ENCODE data around the gene TUBGCP5. TPM values are rescaled to one million over a fixed set of nuclear protein-coding genes. Genes with fewer than 3 reads are reported as not detected.

TUBGCP5 gene
- total RNA-seq, 1 experiment from 2014 or later: 31.8 TPM

- TF ChIP-seq EZH2 (IDR thresholded peaks at IDR 0.05; ENCODE audit: borderline replicate concordance, low read depth, low read length, poor library complexity, severe bottlenecking): no peak
- TF ChIP-seq, protein P1, sequence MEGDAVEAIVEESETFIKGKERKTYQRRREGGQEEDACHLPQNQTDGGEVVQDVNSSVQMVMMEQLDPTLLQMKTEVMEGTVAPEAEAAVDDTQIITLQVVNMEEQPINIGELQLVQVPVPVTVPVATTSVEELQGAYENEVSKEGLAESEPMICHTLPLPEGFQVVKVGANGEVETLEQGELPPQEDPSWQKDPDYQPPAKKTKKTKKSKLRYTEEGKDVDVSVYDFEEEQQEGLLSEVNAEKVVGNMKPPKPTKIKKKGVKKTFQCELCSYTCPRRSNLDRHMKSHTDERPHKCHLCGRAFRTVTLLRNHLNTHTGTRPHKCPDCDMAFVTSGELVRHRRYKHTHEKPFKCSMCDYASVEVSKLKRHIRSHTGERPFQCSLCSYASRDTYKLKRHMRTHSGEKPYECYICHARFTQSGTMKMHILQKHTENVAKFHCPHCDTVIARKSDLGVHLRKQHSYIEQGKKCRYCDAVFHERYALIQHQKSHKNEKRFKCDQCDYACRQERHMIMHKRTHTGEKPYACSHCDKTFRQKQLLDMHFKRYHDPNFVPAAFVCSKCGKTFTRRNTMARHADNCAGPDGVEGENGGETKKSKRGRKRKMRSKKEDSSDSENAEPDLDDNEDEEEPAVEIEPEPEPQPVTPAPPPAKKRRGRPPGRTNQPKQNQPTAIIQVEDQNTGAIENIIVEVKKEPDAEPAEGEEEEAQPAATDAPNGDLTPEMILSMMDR (conservative IDR thresholded peaks at IDR 0.05; ENCODE audit: low read depth, low read length): peak; percentile 88
- peaks cover 5% of the 10 kb centered on the region for H3K4me1 ChIP-seq (ENCODE audit: insufficient read depth, low read length, poor library complexity, severe bottlenecking)
- BruUV-seq (replicated peaks): no TSS peak
- no peaks in the 10 kb centered on the region for H3K9me3 ChIP-seq (ENCODE audit: low read depth, low read length, poor library complexity, severe bottlenecking)
- H3K36me3 ChIP-seq (ENCODE audit: insufficient read depth, low read length, poor library complexity, severe bottlenecking): peaks cover 40% of the 10 kb centered on the region
- ChIA-PET CTCF (interaction anchor here (1.7 kb wide), 1 partner anchor 431 kb away, joined by 6 read pairs; no protein-coding TSS in a partner anchor), POLR2A (ENCODE audit: low non-redundant PET) (no interaction called here)
- peak; percentile 71 for DNase-seq (ENCODE audit: low spot score)
- H3K27me3 ChIP-seq (replicated peaks; ENCODE audit: insufficient read depth, low read depth, low read length, poor library complexity): no peaks in the 10 kb centered on the region
- H3K4me3 ChIP-seq (ENCODE audit: low read depth, low read length, poor library complexity, severe bottlenecking): no peak overlapping the region
- intact Hi-C loops (cut with micrococcal nuclease; ENCODE audit: unreplicated experiment): no loop called here
- no peak overlapping the region for H3K27ac ChIP-seq (ENCODE audit: low read depth, low read length, poor library complexity, severe bottlenecking)
Observed at GRCh38 chr15:23035964-23036566, 3.3 kb downstream of the TUBGCP5 start.

GRCh38 chr15:23033979-23034378 is 5.4 kb downstream of the TUBGCP5 start:
- POLR2A ChIA-PET (ENCODE audit: low non-redundant PET): no interaction called here
- no peaks in the 10 kb centered on the region for H3K27me3 ChIP-seq (replicated peaks; ENCODE audit: insufficient read depth, low read depth, low read length, poor library complexity)
- no peaks in the 10 kb centered on the region for H3K9me3 ChIP-seq (ENCODE audit: low read depth, low read length, poor library complexity, severe bottlenecking)
- peaks cover 5% of the 10 kb centered on the region for H3K4me1 ChIP-seq (ENCODE audit: insufficient read depth, low read length, poor library complexity, severe bottlenecking)
- CTCF ChIA-PET: no interaction called here
- DNase-seq (ENCODE audit: low spot score): no peak
- H3K4me3 ChIP-seq (ENCODE audit: low read depth, low read length, poor library complexity, severe bottlenecking): no peak overlapping the region
- H3K36me3 ChIP-seq (ENCODE audit: insufficient read depth, low read length, poor library complexity, severe bottlenecking): peaks cover 57% of the 10 kb centered on the region
- no peak overlapping the region for H3K27ac ChIP-seq (ENCODE audit: low read depth, low read length, poor library complexity, severe bottlenecking)
- BruUV-seq (replicated peaks): no TSS peak
- no peak for TF ChIP-seq EZH2 (IDR thresholded peaks at IDR 0.05; ENCODE audit: borderline replicate concordance, low read depth, low read length, poor library complexity, severe bottlenecking)
- TF ChIP-seq, protein P1 (conservative IDR thresholded peaks at IDR 0.05; ENCODE audit: low read depth, low read length): no peak
- intact Hi-C loops (cut with micrococcal nuclease; ENCODE audit: unreplicated experiment): no loop called here

DNA sequence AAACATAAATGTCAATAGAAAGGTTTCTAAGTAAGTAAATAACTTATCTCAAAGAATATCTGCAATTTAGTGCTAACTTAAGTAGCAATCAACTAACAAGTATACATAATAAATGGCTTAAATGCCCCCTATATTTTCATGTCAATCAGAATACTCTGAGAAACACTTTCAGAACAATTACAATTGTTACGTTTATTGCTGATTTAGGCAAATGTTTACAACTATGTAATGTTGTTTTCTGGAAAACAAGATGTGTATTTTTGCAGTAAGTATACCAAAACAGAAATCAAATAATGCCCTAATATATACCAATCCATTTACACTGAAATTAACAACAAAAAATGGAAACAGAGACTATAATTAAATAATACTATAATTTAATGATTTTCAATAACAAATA is 13.2 kb downstream of the TUBGCP5 start:
- Histone ChIP-seq H3K27ac (ENCODE audit: low read depth, low read length, poor library complexity, severe bottlenecking) (no peak overlapping the region), H3K4me3 (ENCODE audit: low read depth, low read length, poor library complexity, severe bottlenecking) (no peak overlapping the region), H3K9me3 (ENCODE audit: low read depth, low read length, poor library complexity, severe bottlenecking) (no peaks in the 10 kb centered on the region), H3K4me1 (ENCODE audit: insufficient read depth, low read length, poor library complexity, severe bottlenecking) (no peaks in the 10 kb centered on the region), H3K27me3 (replicated peaks; ENCODE audit: insufficient read depth, low read depth, low read length, poor library complexity) (no peaks in the 10 kb centered on the region), H3K36me3 (ENCODE audit: insufficient read depth, low read length, poor library complexity, severe bottlenecking) (peaks cover 90% of the 10 kb centered on the region)
- no peak for TF ChIP-seq EZH2 (IDR thresholded peaks at IDR 0.05; ENCODE audit: borderline replicate concordance, low read depth, low read length, poor library complexity, severe bottlenecking)
- TF ChIP-seq, protein P1 (conservative IDR thresholded peaks at IDR 0.05; ENCODE audit: low read depth, low read length): no peak
- intact Hi-C loops (cut with micrococcal nuclease; ENCODE audit: unreplicated experiment): no loop called here
- CTCF ChIA-PET: no interaction called here
- no peak for DNase-seq (ENCODE audit: low spot score)
- BruUV-seq (replicated peaks): no TSS peak
- POLR2A ChIA-PET (ENCODE audit: low non-redundant PET): no interaction called here
